ENCODE measurements around the gene NPHP3. TPM values are rescaled to one million over a fixed set of nuclear protein-coding genes. Genes with fewer than 3 reads are reported as not detected.

NPHP3 gene
- polyA plus RNA-seq, 1 donor from 2014 or later, result 9.0 TPM

GRCh38 chr3:132638706-132639105 lies 83.5 kb downstream of the NPHP3 start:
- peaks cover 4% of the 10 kb centered on the region for H3K36me3 ChIP-seq (ENCODE audit: insufficient read depth, low read length)
- H4K20me1 ChIP-seq (ENCODE audit: insufficient read depth), result no peaks in the 10 kb centered on the region
- H3K27ac ChIP-seq (ENCODE audit: low read length), result no peak overlapping the region
- H3K4me2 ChIP-seq (ENCODE audit: low read length), result no peak overlapping the region
- H3K9me2 ChIP-seq (ENCODE audit: insufficient read depth, low read length), result no peaks in the 10 kb centered on the region
- no peaks in the 10 kb centered on the region for H3K9me3 ChIP-seq (ENCODE audit: low read length)
- TF ChIP-seq REST (IDR thresholded peaks at IDR 0.05; ENCODE audit: borderline replicate concordance) (no peak), RAD21 (conservative IDR thresholded peaks at IDR 0.05) (no peak), EZH2 (IDR thresholded peaks at IDR 0.05; ENCODE audit: borderline replicate concordance, insufficient read depth, low read length, poor library complexity, severe bottlenecking) (no peak), EP300 (conservative IDR thresholded peaks at IDR 0.05; ENCODE audit: poor library complexity, severe bottlenecking) (no peak), MXI1 (conservative IDR thresholded peaks at IDR 0.05; ENCODE audit: poor library complexity, severe bottlenecking) (no peak), CTCF (IDR thresholded peaks at IDR 0.05; ENCODE audit: poor library complexity, severe bottlenecking) (no peak)
- H3K4me3 ChIP-seq (ENCODE audit: low read length), result no peak overlapping the region
- H3K79me2 ChIP-seq (replicated peaks; ENCODE audit: insufficient read depth, low read length), result no peaks in the 10 kb centered on the region
- no peak overlapping the region for H3K9ac ChIP-seq (ENCODE audit: low read length)
- H3F3A ChIP-seq (ENCODE audit: insufficient read depth, low read length, poor library complexity, severe bottlenecking), result no peaks in the 10 kb centered on the region
- H3K27me3 ChIP-seq (ENCODE audit: insufficient read depth, low read depth, low read length), result no peaks in the 10 kb centered on the region
- no peak overlapping the region for H2AFZ ChIP-seq (ENCODE audit: low read depth, low read length)

- Histone ChIP-seq H3K4me2 (ENCODE audit: low read length) (no peak overlapping the region), H2AFZ (ENCODE audit: low read depth, low read length) (no peak overlapping the region), H3K79me2 (replicated peaks; ENCODE audit: insufficient read depth, low read length) (no peaks in the 10 kb centered on the region)
Measured at GRCh38 chr3:132637590-132637989, 84.6 kb downstream of the NPHP3 start.

More at GRCh38 chr3:132637590-132637989, 84.6 kb downstream of the NPHP3 start:
- Histone ChIP-seq H4K20me1 (ENCODE audit: insufficient read depth) (no peaks in the 10 kb centered on the region), H3K27me3 (ENCODE audit: insufficient read depth, low read depth, low read length) (no peaks in the 10 kb centered on the region), H3K9ac (ENCODE audit: low read length) (no peak overlapping the region), H3F3A (ENCODE audit: insufficient read depth, low read length, poor library complexity, severe bottlenecking) (no peaks in the 10 kb centered on the region), H3K4me3 (ENCODE audit: low read length) (no peak overlapping the region), H3K9me3 (ENCODE audit: low read length) (no peaks in the 10 kb centered on the region), H3K27ac (ENCODE audit: low read length) (no peak overlapping the region), H3K9me2 (ENCODE audit: insufficient read depth, low read length) (no peaks in the 10 kb centered on the region), H3K36me3 (ENCODE audit: insufficient read depth, low read length) (no peaks in the 10 kb centered on the region)
- TF ChIP-seq REST (IDR thresholded peaks at IDR 0.05; ENCODE audit: borderline replicate concordance) (no peak), MXI1 (conservative IDR thresholded peaks at IDR 0.05; ENCODE audit: poor library complexity, severe bottlenecking) (no peak), TAF1 (IDR thresholded peaks at IDR 0.05; ENCODE audit: low read depth) (no peak), EP300 (conservative IDR thresholded peaks at IDR 0.05; ENCODE audit: poor library complexity, severe bottlenecking) (no peak), POLR2AphosphoS5 (IDR thresholded peaks at IDR 0.05) (no peak), CTCF (IDR thresholded peaks at IDR 0.05; ENCODE audit: poor library complexity, severe bottlenecking) (no peak), SMC3 (conservative IDR thresholded peaks at IDR 0.05; ENCODE audit: poor library complexity) (no peak), RAD21 (conservative IDR thresholded peaks at IDR 0.05) (no peak)
